BJ (cell line): Measurements from ENCODE around the gene PODN. TPM values are rescaled to one million over a fixed set of nuclear protein-coding genes. Genes with fewer than 3 reads are reported as not detected.

Experiments used
- CTCF ChIA-PET: fragments of 350-600 bp; formaldehyde crosslinking; extraction: SDS; loops from one replicate; lab custom pipeline; 2021; ENCODE audit warnings: antibody characterized with exemption, inconsistent platforms; lab: Yijun Ruan, JAX
- POLR2A ChIA-PET: fragments of 300-600 bp; sonication (Branson Sonifier 250); formaldehyde crosslinking; extraction: SDS; loops from one replicate; lab custom pipeline; 2021; ENCODE audit warnings: antibody characterized with exemption; lab: Charles Lee
- DNase-seq: peaks from one replicate; pipeline ENCODE4 v3.0.0-alpha.2; 2011; ENCODE audit warnings: low read depth
- H3K27me3 ChIP-seq: 2 replicates; pipeline ENCODE4 v1.6.0; 2011; ENCODE audit warnings: low read length; ENCODE audit not compliant: control insufficient read depth, insufficient read depth
- H3K36me3 ChIP-seq: 2 replicates; pipeline ENCODE4 v1.5.1; 2011; ENCODE audit warnings: low read length; ENCODE audit not compliant: control insufficient read depth, insufficient read depth
- H3K4me3 ChIP-seq: 2 replicates; pipeline ENCODE4 v1.5.1; 2011; ENCODE audit warnings: low read depth, mild to moderate bottlenecking, control low read depth, low read length
- polyA plus RNA-seq: library from polyadenylated mRNA; depleted of rRNA; stranded (reverse); fragments of >200 nt; gene quantifications from 2 replicates; pipeline ENCODE4 v1.2.3, GENCODE V29; 2011
- TF ChIP-seq, protein P1 (sequence below): IDR thresholded peaks from 2 replicates; pipeline ENCODE4 v1.5.1; 2011; ENCODE audit warnings: low read depth, mild to moderate bottlenecking, control low read depth, inconsistent platforms, low read length, moderate library complexity; ENCODE audit not compliant: insufficient read depth

Gene PODN
- polyA plus RNA-seq, 1 experiment: 107 TPM

DNA sequence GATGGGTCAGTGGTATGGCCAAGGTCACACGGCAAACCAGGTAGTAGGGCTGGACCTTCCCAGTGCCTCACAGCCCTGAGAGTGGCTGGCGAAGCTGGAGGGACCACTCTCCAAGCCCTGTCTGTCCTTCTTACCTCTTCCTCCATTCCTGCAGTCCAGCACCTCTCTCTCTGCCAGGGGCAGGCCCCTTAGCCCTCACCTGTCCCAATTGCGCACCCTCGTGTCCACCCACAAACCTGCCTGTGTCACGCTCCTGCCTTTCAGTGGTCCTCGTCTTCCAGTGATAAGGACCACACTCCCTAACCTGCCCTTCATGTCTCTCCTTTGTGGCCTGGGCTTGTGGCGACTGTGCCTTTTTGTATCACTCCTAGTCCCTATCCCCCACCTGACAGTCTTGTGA lies 3.4 kb downstream of the PODN start:
- TF ChIP-seq, protein P1, sequence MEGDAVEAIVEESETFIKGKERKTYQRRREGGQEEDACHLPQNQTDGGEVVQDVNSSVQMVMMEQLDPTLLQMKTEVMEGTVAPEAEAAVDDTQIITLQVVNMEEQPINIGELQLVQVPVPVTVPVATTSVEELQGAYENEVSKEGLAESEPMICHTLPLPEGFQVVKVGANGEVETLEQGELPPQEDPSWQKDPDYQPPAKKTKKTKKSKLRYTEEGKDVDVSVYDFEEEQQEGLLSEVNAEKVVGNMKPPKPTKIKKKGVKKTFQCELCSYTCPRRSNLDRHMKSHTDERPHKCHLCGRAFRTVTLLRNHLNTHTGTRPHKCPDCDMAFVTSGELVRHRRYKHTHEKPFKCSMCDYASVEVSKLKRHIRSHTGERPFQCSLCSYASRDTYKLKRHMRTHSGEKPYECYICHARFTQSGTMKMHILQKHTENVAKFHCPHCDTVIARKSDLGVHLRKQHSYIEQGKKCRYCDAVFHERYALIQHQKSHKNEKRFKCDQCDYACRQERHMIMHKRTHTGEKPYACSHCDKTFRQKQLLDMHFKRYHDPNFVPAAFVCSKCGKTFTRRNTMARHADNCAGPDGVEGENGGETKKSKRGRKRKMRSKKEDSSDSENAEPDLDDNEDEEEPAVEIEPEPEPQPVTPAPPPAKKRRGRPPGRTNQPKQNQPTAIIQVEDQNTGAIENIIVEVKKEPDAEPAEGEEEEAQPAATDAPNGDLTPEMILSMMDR: no peak
- Histone ChIP-seq H3K27me3 (no peaks in the 10 kb centered on the region), H3K36me3 (peaks cover 8% of the 10 kb centered on the region), H3K4me3 (no peak overlapping the region)
- no peak for DNase-seq
- POLR2A ChIA-PET: interaction anchor here (0.7 kb wide), 1 partner anchor 118 kb away, joined by 8 read pairs; no protein-coding TSS in a partner anchor
- CTCF ChIA-PET: interaction anchor here (0.7 to 1.3 kb wide), 2 partner anchors 16 to 121 kb away, joined by 3 read pairs; no protein-coding TSS in a partner anchor

DNA sequence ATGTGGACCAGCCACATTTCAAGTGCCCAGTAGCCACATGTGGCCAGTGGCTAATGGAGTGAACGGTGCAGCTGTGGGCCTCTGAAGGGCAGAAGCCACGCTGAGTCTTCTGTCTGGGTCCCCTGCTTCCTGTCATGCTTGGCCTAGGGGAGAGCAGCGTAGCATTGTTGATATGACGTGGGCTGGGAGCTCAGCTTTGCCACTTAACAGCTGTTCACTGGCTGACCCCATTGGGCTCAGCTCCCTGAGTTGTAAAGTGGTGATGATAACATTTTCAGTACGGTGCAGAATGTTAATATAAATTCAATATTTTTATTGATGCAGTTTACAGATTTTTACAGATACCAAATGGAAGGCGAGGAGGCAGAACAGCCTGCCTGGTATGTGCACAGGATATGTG lies 4.5 kb downstream of the PODN start:
- Histone ChIP-seq H3K27me3 (no peaks in the 10 kb centered on the region), H3K4me3 (no peak overlapping the region), H3K36me3 (peaks cover 13% of the 10 kb centered on the region)
- DNase-seq: no peak
- ChIA-PET POLR2A (no interaction called here), CTCF (no interaction called here)
- TF ChIP-seq, protein P1: no peak

DNA sequence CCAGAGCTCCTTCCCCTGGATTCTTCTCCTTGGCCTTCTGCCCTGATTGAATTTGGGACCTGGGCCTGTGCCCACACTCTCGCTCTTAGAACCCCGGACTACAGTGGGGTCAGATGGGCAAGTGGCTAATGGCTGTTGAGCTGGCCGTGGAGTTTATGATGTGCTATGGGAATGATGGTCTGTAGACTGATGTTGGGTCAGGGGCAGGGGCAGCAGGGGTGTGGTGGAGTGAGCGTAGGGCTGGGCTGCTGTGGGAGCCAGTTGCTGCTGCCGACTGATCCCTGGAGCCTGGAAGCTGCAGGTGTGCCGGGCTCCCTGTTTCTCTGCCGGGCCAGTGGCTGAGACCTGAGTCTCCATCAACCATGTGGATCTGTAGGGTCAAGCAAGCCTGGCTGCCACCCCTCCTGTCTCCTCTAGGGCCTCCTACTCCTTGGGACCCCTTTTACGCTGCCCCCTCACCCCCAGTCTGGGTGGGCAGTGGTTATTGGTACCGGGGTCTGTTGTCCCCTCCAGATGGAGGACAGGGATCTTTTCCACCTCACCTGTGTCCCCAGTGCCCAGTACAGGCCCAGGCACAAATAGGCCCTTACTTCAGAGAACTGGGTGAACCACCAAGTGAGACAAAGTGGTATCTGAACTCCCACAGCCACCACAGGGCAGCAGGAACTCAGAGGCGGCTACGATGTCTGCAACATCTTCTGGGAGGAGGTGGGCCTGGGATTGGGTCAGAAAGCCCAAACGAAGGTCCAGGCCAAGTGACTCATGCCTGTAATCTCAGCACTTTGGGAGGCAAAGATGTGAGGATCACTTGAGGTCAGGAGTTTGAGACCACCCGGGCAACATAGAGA lies 5.1 kb downstream of the PODN start:
- TF ChIP-seq, protein P1: no peak
- Histone ChIP-seq H3K27me3 (no peaks in the 10 kb centered on the region), H3K36me3 (peaks cover 13% of the 10 kb centered on the region), H3K4me3 (no peak overlapping the region)
- POLR2A ChIA-PET: interaction anchor here (1.1 kb wide), 1 partner anchor 26 kb away, joined by 7 read pairs; no protein-coding TSS in a partner anchor
- DNase-seq: no peak
- CTCF ChIA-PET: no interaction called here

DNA sequence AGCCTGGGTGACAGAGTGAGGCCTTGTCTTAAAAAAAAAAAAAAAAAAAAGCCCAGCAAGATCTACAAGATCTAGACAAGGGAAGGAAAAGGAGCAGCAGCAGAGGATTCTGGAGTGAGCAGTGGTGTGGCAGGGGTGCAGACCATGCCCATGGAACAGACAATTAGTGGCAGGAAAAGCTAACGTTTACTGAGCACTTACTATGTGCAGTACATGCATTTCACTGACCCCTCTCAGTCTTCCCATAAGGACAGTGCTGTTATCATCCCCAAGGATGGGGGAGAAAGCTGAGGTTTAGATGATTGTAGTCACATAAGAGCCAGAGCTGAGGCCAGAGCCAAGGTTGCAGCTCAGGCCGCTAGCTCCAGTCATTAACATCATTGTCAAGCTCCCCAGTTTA lies 5.9 kb downstream of the PODN start:
- ChIA-PET CTCF (no interaction called here), POLR2A (interaction anchor here (1.1 kb wide), 1 partner anchor 26 kb away, joined by 7 read pairs; no protein-coding TSS in a partner anchor)
- DNase-seq: no peak
- Histone ChIP-seq H3K36me3 (peaks cover 15% of the 10 kb centered on the region), H3K4me3 (no peak overlapping the region), H3K27me3 (no peaks in the 10 kb centered on the region)
- TF ChIP-seq, protein P1: no peak

DNA sequence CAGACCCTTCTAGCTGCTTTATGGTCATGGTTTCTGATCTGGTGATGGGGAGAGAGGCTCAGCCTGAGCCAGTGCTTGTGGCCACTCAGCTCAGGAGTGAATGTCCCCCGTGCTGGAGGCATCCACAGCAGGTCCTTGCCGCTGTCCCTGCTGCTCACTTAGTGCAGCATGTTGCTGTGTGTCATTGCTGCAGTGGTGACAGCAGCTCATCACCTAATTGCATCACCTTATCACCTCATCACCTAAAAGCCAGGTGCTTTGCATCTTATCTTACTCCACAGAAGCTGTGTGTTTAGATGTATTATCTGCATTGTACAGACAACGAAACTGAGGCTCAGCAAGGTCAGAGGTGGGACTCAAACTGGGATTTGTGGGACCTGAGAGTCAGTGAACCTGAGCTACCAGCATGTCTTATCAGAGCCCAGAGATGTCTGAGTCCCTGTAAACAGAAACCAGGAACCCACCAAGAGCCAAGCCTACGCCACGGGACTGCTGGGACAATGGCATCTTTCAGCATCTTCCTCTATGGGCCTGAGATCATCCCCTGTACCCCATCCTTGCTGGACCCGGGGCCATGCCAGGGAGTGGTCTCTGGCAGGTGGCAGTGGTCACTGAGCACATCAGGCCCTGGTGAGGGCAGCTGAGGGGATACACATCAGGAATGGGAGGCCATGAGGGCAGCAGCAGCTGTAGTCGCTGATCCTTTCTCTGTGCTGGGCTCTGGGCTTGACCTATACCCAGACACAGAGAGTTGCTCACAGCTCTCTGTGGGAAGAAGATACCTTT lies 6.5 kb downstream of the PODN start:
- CTCF ChIA-PET: interaction anchor here (0.9 kb wide), 1 partner anchor 12 kb away, joined by 3 read pairs; no protein-coding TSS in a partner anchor
- TF ChIP-seq, protein P1: no peak
- H3K36me3 ChIP-seq: peaks cover 15% of the 10 kb centered on the region
- no peak overlapping the region for H3K4me3 ChIP-seq
- no peak for DNase-seq
- POLR2A ChIA-PET: interaction anchor here (0.6 to 1.1 kb wide), 2 partner anchors 25 to 1774 kb away, joined by 3 to 7 read pairs; no protein-coding TSS in a partner anchor
- H3K27me3 ChIP-seq: no peaks in the 10 kb centered on the region
